ENCODE results near the gene ST6GALNAC6. TPM values are rescaled to one million over a fixed set of nuclear protein-coding genes. Genes with fewer than 3 reads are reported as not detected.

The ST6GALNAC6 gene
- total and polyA plus RNA-seq, 2 donors (not counting 1 experiment from before 2014, with no cell fraction given) = 68.0 to 126 TPM

GRCh38 chr9:127920794-127921193, 21.4 kb upstream of the ST6GALNAC6 start:
- 93% methylated on average over 6 of the region's 7 CpGs for WGBS (ENCODE audit: insufficient coverage)
- no peak overlapping the region for H3K9ac ChIP-seq (ENCODE audit: low read length)

More at GRCh38 chr9:127920794-127921193, 21.4 kb upstream of the ST6GALNAC6 start:
- H3K4me3 ChIP-seq (ENCODE audit: control extremely low read depth in 1 of 5, extremely low read depth in 1 of 5, insufficient read depth in 1 of 5, low read depth in 2 of 5, low read length in 4 of 5) = no peak overlapping the region
- no peak overlapping the region for H3K27ac ChIP-seq (ENCODE audit: low read length in 2 of 2)
- Mint-ChIP-seq H3K27me3 (peaks cover 11% of the 10 kb centered on the region), H3K4me3 (no peak overlapping the region), H3K9me3 (ENCODE audit: insufficient read depth) (no peaks in the 10 kb centered on the region), H3K27ac (peak overlapping the region; percentile 15), H3K4me1 (peaks cover 38% of the 10 kb centered on the region)
- no peak overlapping the region for H2AFZ ChIP-seq (ENCODE audit: insufficient read depth, low read depth, low read length, poor library complexity, severe bottlenecking)
- H3K4me1 ChIP-seq (ENCODE audit: control insufficient read depth in 2 of 2, insufficient read depth in 2 of 2, low read length in 2 of 2) = peaks cover 34 to 47% of the 10 kb centered on the region in 2 donors
- CTCF ChIA-PET = interaction anchor here (0.5 to 17.3 kb wide), 34 partner anchors 8 to 979 kb away, joined by 3 to 237 read pairs (median 6); partner anchors contain the start of genes CDK9, FPGS, NAIF1 and PIP5KL1
- H3K4me2 ChIP-seq (replicated peaks; ENCODE audit: low read depth, low read length, poor library complexity, severe bottlenecking) = no peak overlapping the region
- H3K9me3 ChIP-seq (ENCODE audit: control extremely low read depth in 1 of 3, control insufficient read depth in 2 of 3, insufficient read depth in 1 of 3, low read length in 2 of 3) = no peaks in the 10 kb centered on the region
- POLR2A ChIA-PET = interaction anchor here (0.8 to 1.5 kb wide), 8 partner anchors 14 to 134 kb away, joined by 3 to 11 read pairs (median 4); partner anchors contain the start of gene DPM2
- no peak for DNase-seq
- intact Hi-C loops (cut with micrococcal nuclease) = loop anchor here (1.0 to 5.0 kb wide), 7 partner anchors 38 to 708 kb away; partner anchors contain the start of gene TOR2A
- H3K79me2 ChIP-seq (ENCODE audit: control insufficient read depth, insufficient read depth, low read length) = peaks cover 47% of the 10 kb centered on the region
- no peaks in the 10 kb centered on the region for H4K20me1 ChIP-seq (ENCODE audit: control insufficient read depth, insufficient read depth, low read length, poor library complexity, severe bottlenecking)
- H3K36me3 ChIP-seq (replicated peaks in 1 of 2; ENCODE audit: control extremely low read depth in 1 of 2, control insufficient read depth in 1 of 2, extremely low read depth in 1 of 2, insufficient read depth in 2 of 2, low read length in 1 of 2) = no peaks in the 10 kb centered on the region
- no peak for ATAC-seq (ENCODE audit: low read depth)
- H3K27me3 ChIP-seq (replicated peaks in 1 of 4; ENCODE audit: control extremely low read depth in 1 of 4, control insufficient read depth in 3 of 4, insufficient read depth in 4 of 4, low read length in 3 of 4) = peaks cover 0 to 13% (median under 1%) of the 10 kb centered on the region in 4 experiments
- no peak for TF ChIP-seq EZH2 (IDR thresholded peaks at IDR 0.05; ENCODE audit: borderline replicate concordance, insufficient read depth, low read depth, low read length, poor library complexity, severe bottlenecking)
- no peak for TF ChIP-seq CTCF (IDR thresholded peaks at IDR 0.05)

Data from B cell (primary cell).